SU-DHL-6 (cell line): ENCODE measurements around the gene VSTM2L.

Source experiments
- H2AFZ ChIP-seq: fragments of 200-600 bp; sonication (generic); 2 replicates; pipeline ENCODE4 v1.6.1; 2014; ENCODE audit warnings: low read depth, mild to moderate bottlenecking, moderate library complexity, mixed read lengths, antibody characterized with exemption, low read length; ENCODE audit not compliant: severe bottlenecking
- H3F3A ChIP-seq: fragments of 200-600 bp; shearing (Covaris generic); 2 replicates; pipeline ENCODE4 v1.6.0; 2016; ENCODE audit warnings: antibody characterized with exemption, mild to moderate bottlenecking; ENCODE audit not compliant: insufficient read depth
- H3K27ac ChIP-seq: fragments of 200-600 bp; sonication (generic); 2 replicates; pipeline ENCODE4 v1.5.1; 2016; ENCODE audit warnings: low read depth, mild to moderate bottlenecking, low read length, moderate library complexity, mixed read lengths
- H3K27me3 ChIP-seq: fragments of 200-600 bp; sonication (generic), shearing (Covaris generic); 2 replicates; pipeline ENCODE4 v1.6.0; 2014; ENCODE audit warnings: mild to moderate bottlenecking, low read length
- H3K36me3 ChIP-seq: fragments of 200-600 bp; sonication (generic); 2 replicates; pipeline ENCODE4 v1.6.1; 2014; ENCODE audit warnings: mild to moderate bottlenecking, low read length, mixed read lengths
- H3K4me2 ChIP-seq: fragments of 300-600, 200-600 bp; shearing (Covaris generic), sonication (generic); 2 replicates; pipeline ENCODE4 v1.6.0; 2014; ENCODE audit warnings: low read length, low read depth, mild to moderate bottlenecking; ENCODE audit not compliant: poor library complexity, severe bottlenecking
- H3K4me3 ChIP-seq: fragments of 200-600 bp; sonication (generic); 2 replicates; pipeline ENCODE4 v1.5.1; 2014; ENCODE audit warnings: antibody characterized with exemption, low read length, mild to moderate bottlenecking, mixed read lengths; ENCODE audit not compliant: insufficient read depth, poor library complexity, severe bottlenecking
- H3K79me2 ChIP-seq: fragments of 200-600 bp; sonication (generic); 2 replicates; pipeline ENCODE4 v1.6.1; 2014; ENCODE audit warnings: mild to moderate bottlenecking, low read length, moderate library complexity; ENCODE audit not compliant: insufficient read depth
- H3K9ac ChIP-seq: fragments of 200-600 bp; sonication (generic); 2 replicates; pipeline ENCODE4 v1.7.0; 2014; ENCODE audit warnings: mild to moderate bottlenecking, low read length
- H3K9me2 ChIP-seq: fragments of 200-600 bp; sonication (generic); replicated peaks from 2 replicates; pipeline ENCODE4 v1.6.1; 2014; ENCODE audit warnings: low read length; ENCODE audit not compliant: insufficient read depth
- H3K9me3 ChIP-seq: fragments of 200-600 bp; sonication (generic); 2 replicates; pipeline ENCODE4 v1.6.1; 2014; ENCODE audit warnings: low read length, mixed read lengths; ENCODE audit not compliant: insufficient read depth
- H4K20me1 ChIP-seq: fragments of 200-600 bp; sonication (generic); 2 replicates; pipeline ENCODE4 v1.6.1; 2014; ENCODE audit warnings: low read depth, mild to moderate bottlenecking, antibody characterized with exemption, low read length, moderate library complexity, mixed read lengths
- CTCF ChIP-seq: fragments of 200-600 bp; sonication (generic); IDR thresholded peaks from one replicate; pipeline ENCODE4 v1.5.1; 2017; ENCODE audit warnings: antibody characterized with exemption, mild to moderate bottlenecking, low read length, moderate library complexity; ENCODE audit not compliant: insufficient read depth, poor library complexity, severe bottlenecking
- EZH2phosphoT487 ChIP-seq: fragments of 200-600 bp; sonication (generic), shearing (Covaris generic); conservative IDR thresholded peaks from 2 replicates; pipeline ENCODE4 v1.6.1; 2018; ENCODE audit warnings: mild to moderate bottlenecking, antibody characterized with exemption, low read length, moderate library complexity, mixed read lengths

Gene VSTM2L

GRCh38 chr20:37892001-37892400, 10.9 kb upstream of the VSTM2L start:
- Histone ChIP-seq H3K9ac (no peak overlapping the region), H4K20me1 (no peaks in the 10 kb centered on the region), H3K4me2 (no peak overlapping the region), H3K9me2 (no peaks in the 10 kb centered on the region), H3K27ac (no peak overlapping the region), H2AFZ (no peak overlapping the region), H3F3A (no peaks in the 10 kb centered on the region), H3K9me3 (no peaks in the 10 kb centered on the region), H3K4me3 (no peak overlapping the region), H3K27me3 (no peaks in the 10 kb centered on the region), H3K36me3 (no peaks in the 10 kb centered on the region), H3K79me2 (no peaks in the 10 kb centered on the region)
- TF ChIP-seq EZH2phosphoT487: no peak
- no peak for TF ChIP-seq CTCF

GRCh38 chr20:37893566-37894241, 9.2 kb upstream of the VSTM2L start:
- H3K9ac ChIP-seq: no peak overlapping the region
- no peaks in the 10 kb centered on the region for H3K27me3 ChIP-seq
- no peaks in the 10 kb centered on the region for H3K9me3 ChIP-seq
- H3K27ac ChIP-seq: no peak overlapping the region
- no peaks in the 10 kb centered on the region for H3K9me2 ChIP-seq
- H3K4me2 ChIP-seq: no peak overlapping the region
- H4K20me1 ChIP-seq: no peaks in the 10 kb centered on the region
- H3K4me3 ChIP-seq: no peak overlapping the region
- no peaks in the 10 kb centered on the region for H3K36me3 ChIP-seq
- H2AFZ ChIP-seq: no peak overlapping the region
- TF ChIP-seq EZH2phosphoT487 (no peak), CTCF (no peak)
- H3F3A ChIP-seq: no peaks in the 10 kb centered on the region
- no peaks in the 10 kb centered on the region for H3K79me2 ChIP-seq

- Histone ChIP-seq H3K36me3 (no peaks in the 10 kb centered on the region), H3F3A (no peaks in the 10 kb centered on the region), H3K4me2 (no peak overlapping the region), H3K9me3 (no peaks in the 10 kb centered on the region), H3K9me2 (no peaks in the 10 kb centered on the region), H4K20me1 (no peaks in the 10 kb centered on the region), H3K4me3 (no peak overlapping the region), H3K79me2 (no peaks in the 10 kb centered on the region), H3K27me3 (no peaks in the 10 kb centered on the region), H2AFZ (no peak overlapping the region), H3K27ac (no peak overlapping the region), H3K9ac (no peak overlapping the region)
- TF ChIP-seq EZH2phosphoT487: no peak
- TF ChIP-seq CTCF: no peak
Measured at GRCh38 chr20:37894454-37894853, 8.5 kb upstream of the VSTM2L start.
